Right cardiac atrium (tissue), 5 donors: Measurements from ENCODE around the gene GUK1. TPM values are rescaled to one million over a fixed set of nuclear protein-coding genes. Genes with fewer than 3 reads are reported as not detected.

ENCODE experiments used
- ATAC-seq, 2 donors: fragments of 200-7000 bp; cut with Tn5 transposase; one replicate each; pipeline versions ENCODE4 v1.8.0 to v1.9.1; 2020; ENCODE audit warnings: moderate library complexity in 2 of 2, mild to moderate bottlenecking in 1 of 2
- DNase-seq, 3 donors: peaks; one replicate each; pipeline ENCODE4 v3.0.0-alpha.2; 2020
- H3K27ac ChIP-seq: one replicate; pipeline ENCODE4 v1.5.1; 2013; ENCODE audit warnings: mild to moderate bottlenecking, low read length, control low read depth, moderate library complexity
- H3K27me3 ChIP-seq: one replicate; pipeline ENCODE4 v1.6.1; 2013; ENCODE audit not compliant: control insufficient read depth, insufficient read depth
- H3K4me1 ChIP-seq: one replicate; pipeline ENCODE4 v1.6.1; 2013; ENCODE audit warnings: low read length; ENCODE audit not compliant: control insufficient read depth, insufficient read depth
- H3K4me3 ChIP-seq: one replicate; pipeline ENCODE4 v1.5.1; 2013; ENCODE audit warnings: low read length, control low read depth
- H3K9me3 ChIP-seq: one replicate; pipeline ENCODE4 v1.6.1; 2013; ENCODE audit warnings: low read length; ENCODE audit not compliant: control insufficient read depth
- WGBS: extraction: QIAGEN DNeasy Blood & Tissue Kit; methylation state at CpG from one replicate; pipeline ENCODE4 v1.1.7; 2013; 5-methylcytosine and 5-hydroxymethylcytosine counted together
- intact Hi-C, 4 donors: fragments of 100-400 bp; cut with DNase I; formaldehyde crosslinking; loops; one replicate each; pipeline versions ENCODE4 v1.11.0 to v1.14.0; 2022 to 2023
- polyA plus RNA-seq: library from polyadenylated mRNA; stranded (reverse); fragments of 200-250 nt; gene quantifications from one replicate; pipeline ENCODE4 v1.2.3, GENCODE V29; 2013
- total RNA-seq, 4 donors: library from RNA; stranded (reverse); fragmentation: NEBNext Ultra II Directional; extraction: Animal tissue kit (Norgen Biotek cat#: 25700); gene quantifications; one replicate each; pipeline ENCODE4 v1.2.1, GENCODE V29; 2021
- donor health status: healthy with polysubstance abuse.
- donor health status: DM: no; HTN: yes; CAD: no.
- donor health status: DM: no; HTN: no; CAD: no.
- donor health status: DM: no; HTN: yes; CAD: no; lungs with severe emphysema.
- donor health status: DM: yes; HTN: yes; CAD: no.

GUK1 gene
- total and polyA plus RNA-seq, 5 donors = 151 to 315 (median 182) TPM

DNA sequence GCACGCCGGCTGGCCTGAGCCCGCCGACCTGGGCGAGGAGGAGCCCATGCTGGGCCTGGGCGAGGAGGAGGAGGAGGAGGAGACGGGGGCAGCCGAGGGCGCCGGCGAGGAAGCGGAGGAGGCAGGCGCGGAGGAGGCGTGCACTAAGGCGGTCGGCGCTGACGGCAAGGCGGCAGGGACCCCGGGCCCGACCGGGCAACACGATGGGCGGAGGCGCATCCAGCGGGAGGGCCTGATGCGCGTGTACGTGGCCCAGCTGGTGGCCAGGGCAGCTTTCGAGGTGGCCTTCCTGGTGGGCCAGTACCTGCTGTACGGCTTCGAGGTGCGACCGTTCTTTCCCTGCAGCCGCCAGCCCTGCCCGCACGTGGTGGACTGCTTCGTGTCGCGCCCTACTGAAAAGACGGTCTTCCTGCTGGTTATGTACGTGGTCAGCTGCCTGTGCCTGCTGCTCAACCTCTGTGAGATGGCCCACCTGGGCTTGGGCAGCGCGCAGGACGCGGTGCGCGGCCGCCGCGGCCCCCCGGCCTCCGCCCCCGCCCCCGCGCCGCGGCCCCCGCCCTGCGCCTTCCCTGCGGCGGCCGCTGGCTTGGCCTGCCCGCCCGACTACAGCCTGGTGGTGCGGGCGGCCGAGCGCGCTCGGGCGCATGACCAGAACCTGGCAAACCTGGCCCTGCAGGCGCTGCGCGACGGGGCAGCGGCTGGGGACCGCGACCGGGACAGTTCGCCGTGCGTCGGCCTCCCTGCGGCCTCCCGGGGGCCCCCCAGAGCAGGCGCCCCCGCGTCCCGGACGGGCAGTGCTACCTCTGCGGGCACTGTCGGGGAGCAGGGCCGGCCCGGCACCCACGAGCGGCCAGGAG is 18.3 kb downstream of the GUK1 start:
- H3K4me1 ChIP-seq = no peaks in the 10 kb centered on the region
- intact Hi-C loops = no loop called here

DNA sequence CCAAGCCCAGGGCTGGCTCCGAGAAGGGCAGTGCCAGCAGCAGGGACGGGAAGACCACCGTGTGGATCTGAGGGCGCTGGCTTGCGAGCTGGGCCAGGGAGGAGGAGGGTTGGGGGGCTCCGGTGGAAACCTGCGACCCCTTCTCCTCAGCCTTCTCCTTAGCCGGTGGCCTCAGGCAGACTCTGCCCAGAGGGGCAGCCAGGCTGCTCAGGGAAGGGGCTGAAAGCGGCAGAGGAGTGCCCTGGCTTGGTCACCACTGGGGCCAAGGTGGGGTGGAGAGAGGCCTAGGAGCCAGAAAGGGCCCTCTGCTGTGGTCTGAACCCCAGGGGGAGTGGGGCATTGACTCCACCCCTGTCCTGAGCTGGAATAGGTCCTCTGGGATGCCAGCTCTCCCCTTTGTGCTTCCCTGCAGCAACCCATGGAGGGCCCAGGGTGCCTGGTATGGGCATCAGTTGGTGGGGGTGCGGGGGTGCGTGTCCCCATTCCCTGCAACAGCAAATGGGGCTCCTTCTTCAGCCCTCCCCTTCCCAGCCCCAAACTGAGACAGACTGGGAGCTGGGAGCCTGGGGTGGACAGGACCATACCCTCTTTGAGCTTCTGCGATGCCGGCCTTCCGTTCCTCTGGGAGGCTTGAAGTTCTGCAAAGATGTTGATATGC is 19.1 kb downstream of the GUK1 start:
- ATAC-seq (no peak), DNase-seq (peak in 2 of 3 donors; percentile 15 to 50)
- no peaks in the 10 kb centered on the region for H3K27me3 ChIP-seq
- no peaks in the 10 kb centered on the region for H3K4me1 ChIP-seq
- 84% methylated on average over 14 of the region's 14 CpGs for WGBS
- H3K4me3 ChIP-seq = no peak overlapping the region
- intact Hi-C loops = no loop called here
- H3K27ac ChIP-seq = no peak overlapping the region
- no peaks in the 10 kb centered on the region for H3K9me3 ChIP-seq

More for the DNA sequence above, 18.3 kb downstream of the GUK1 start:
- no peak overlapping the region for H3K4me3 ChIP-seq
- no peak overlapping the region for H3K27ac ChIP-seq
- 34% methylated on average over 98 of the region's 98 CpGs for WGBS
- peak; percentile 17 to 59 (median 53) for DNase-seq
- H3K9me3 ChIP-seq = no peaks in the 10 kb centered on the region
- ATAC-seq = no peak
- H3K27me3 ChIP-seq = no peaks in the 10 kb centered on the region

DNA sequence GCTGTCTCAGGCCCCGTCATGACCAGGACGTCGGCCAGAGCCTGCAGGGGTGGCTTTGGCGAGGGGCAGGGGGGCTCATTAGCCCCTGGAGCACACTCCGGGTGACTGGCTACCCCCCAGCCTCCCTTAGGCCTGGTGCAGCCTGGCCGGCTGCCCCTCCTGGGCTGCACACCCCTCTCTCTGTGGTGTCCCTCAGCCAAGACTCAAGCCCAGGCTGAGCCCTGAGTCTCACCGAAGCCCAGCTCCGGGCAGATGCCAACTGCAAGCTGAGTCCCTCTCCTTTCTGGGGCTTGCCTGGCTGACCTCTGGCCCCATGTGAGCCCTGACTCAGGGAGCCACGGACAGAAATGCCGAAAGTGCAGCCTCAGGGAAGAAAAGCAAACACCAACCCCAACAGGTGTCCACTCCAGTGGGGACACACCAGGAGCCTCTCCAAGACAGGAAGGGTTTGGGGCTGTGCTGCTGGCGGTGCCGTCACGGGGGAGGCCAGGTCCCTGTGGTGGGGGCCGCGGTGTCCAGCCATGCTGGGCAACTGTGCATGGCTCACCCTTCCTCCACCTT is 20.2 kb downstream of the GUK1 start:
- Histone ChIP-seq H3K27me3 (no peaks in the 10 kb centered on the region), H3K4me3 (no peak overlapping the region), H3K4me1 (no peaks in the 10 kb centered on the region), H3K9me3 (no peaks in the 10 kb centered on the region), H3K27ac (no peak overlapping the region)
- ATAC-seq = no peak
- 83% methylated on average over 15 of the region's 15 CpGs for WGBS
- intact Hi-C loops = no loop called here
- peak in 2 of 3 donors; percentile 12 to 17 for DNase-seq

- H3K4me1 ChIP-seq = no peaks in the 10 kb centered on the region
- H3K4me3 ChIP-seq = no peak overlapping the region
- ATAC-seq (no peak), DNase-seq (peak in 2 of 3 donors; percentile 23 to 30)
- H3K27me3 ChIP-seq = no peaks in the 10 kb centered on the region
- no peaks in the 10 kb centered on the region for H3K9me3 ChIP-seq
- WGBS = 39% methylated on average over 7 of the region's 7 CpGs
- intact Hi-C loops = no loop called here
- H3K27ac ChIP-seq = no peak overlapping the region
Observed at GRCh38 chr1:228161362-228161761, 21.3 kb downstream of the GUK1 start.

GRCh38 chr1:228161866-228162265 is 21.8 kb downstream of the GUK1 start:
- Histone ChIP-seq H3K27me3 (no peaks in the 10 kb centered on the region), H3K27ac (peak overlapping the region; percentile 34), H3K9me3 (no peaks in the 10 kb centered on the region), H3K4me3 (no peak overlapping the region), H3K4me1 (peaks cover 2% of the 10 kb centered on the region)
- ATAC-seq (no peak), DNase-seq (peak in 1 of 3 donors; percentile 30)
- intact Hi-C loops = loop anchor here in 1 of 4 donors (2.0 kb wide), 1 partner anchor 21 kb away; the partner anchor contains the start of gene GUK1
- WGBS = 69% methylated on average over 9 of the region's 9 CpGs

DNA sequence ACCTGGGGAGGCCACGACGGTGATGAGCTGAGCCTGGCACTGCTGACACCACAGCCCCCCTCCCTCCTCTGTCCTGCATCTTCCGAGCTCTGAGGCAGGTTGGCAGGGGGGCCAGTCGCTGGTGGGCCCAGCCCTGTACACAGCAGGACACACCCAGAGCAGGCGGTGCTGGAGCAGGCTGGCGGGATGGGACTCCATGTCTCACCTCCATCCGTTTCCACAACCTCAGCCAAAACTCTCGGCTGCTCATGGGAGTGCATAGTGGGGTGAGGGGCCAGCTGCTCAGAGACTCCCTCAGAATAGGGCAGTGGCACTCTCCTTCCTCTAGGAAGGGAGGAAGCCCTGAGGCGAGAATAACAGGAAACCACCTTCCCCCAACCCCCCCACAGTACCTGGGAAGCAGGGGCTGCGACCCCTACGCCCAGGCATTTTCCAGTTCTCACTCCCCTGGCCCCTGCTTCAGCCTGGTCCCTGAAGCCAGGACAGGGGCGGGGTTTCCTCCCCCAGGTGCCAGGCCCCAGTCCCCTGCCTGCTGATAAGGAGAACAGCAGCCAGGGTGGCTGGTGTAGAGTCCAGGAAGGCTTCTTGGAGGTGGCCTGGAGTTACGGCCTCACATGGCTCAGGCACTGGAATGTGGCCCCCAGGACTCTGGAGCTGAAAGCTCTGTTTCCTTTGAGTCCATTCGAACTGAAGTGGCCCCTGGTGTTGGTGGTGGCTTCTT is 22.4 kb downstream of the GUK1 start:
- peaks cover 2% of the 10 kb centered on the region for H3K4me1 ChIP-seq
- ATAC-seq (peak in 1 of 2 donors; percentile 46), DNase-seq (peak; percentile 73 to 83 (median 78))
- H3K9me3 ChIP-seq = no peaks in the 10 kb centered on the region
- peak overlapping the region; percentile 61 for H3K27ac ChIP-seq
- intact Hi-C loops = loop anchor here in 1 of 4 donors (2.0 kb wide), 1 partner anchor 22 kb away; the partner anchor contains the start of gene GUK1
- WGBS = 20% methylated on average over 14 of the region's 14 CpGs
- H3K27me3 ChIP-seq = no peaks in the 10 kb centered on the region
- H3K4me3 ChIP-seq = no peak overlapping the region

GRCh38 chr1:228163007-228163753 is 23.1 kb downstream of the GUK1 start:
- 37% methylated on average over 30 of the region's 30 CpGs for WGBS
- H3K4me3 ChIP-seq = no peak overlapping the region
- ATAC-seq = peak; percentile 0 to 39
- H3K4me1 ChIP-seq = peaks cover 2% of the 10 kb centered on the region
- intact Hi-C loops = loop anchor here in 1 of 4 donors (2.0 kb wide), 1 partner anchor 22 kb away; the partner anchor contains the start of gene GUK1
- peak; percentile 80 to 87 (median 83) for DNase-seq
- H3K9me3 ChIP-seq = no peaks in the 10 kb centered on the region
- peak overlapping the region; percentile 61 for H3K27ac ChIP-seq
- H3K27me3 ChIP-seq = no peaks in the 10 kb centered on the region

GRCh38 chr1:228163776-228164519 is 23.9 kb downstream of the GUK1 start:
- ATAC-seq (no peak), DNase-seq (peak in 2 of 3 donors; percentile 23 to 44)
- Histone ChIP-seq H3K4me1 (peaks cover 2% of the 10 kb centered on the region), H3K4me3 (no peak overlapping the region), H3K9me3 (no peaks in the 10 kb centered on the region), H3K27me3 (no peaks in the 10 kb centered on the region), H3K27ac (peak overlapping the region; percentile 61)
- WGBS = 89% methylated on average over 10 of the region's 10 CpGs
- intact Hi-C loops = loop anchor here in 1 of 4 donors (2.0 kb wide), 1 partner anchor 23 kb away; the partner anchor contains the start of gene GUK1

GRCh38 chr1:228164561-228165371 is 24.7 kb downstream of the GUK1 start:
- no peaks in the 10 kb centered on the region for H3K9me3 ChIP-seq
- intact Hi-C loops = no loop called here
- no peaks in the 10 kb centered on the region for H3K27me3 ChIP-seq
- peaks cover 2% of the 10 kb centered on the region for H3K4me1 ChIP-seq
- 47% methylated on average over 20 of the region's 20 CpGs for WGBS
- DNase-seq (peak in 2 of 3 donors; percentile 23 to 65), ATAC-seq (no peak)
- H3K4me3 ChIP-seq = peak overlapping the region; percentile 38
- peak overlapping the region; percentile 65 for H3K27ac ChIP-seq
